Endothelial cell of umbilical vein (primary cell): Measurements from ENCODE around the gene TNRC6B. TPM values are rescaled to one million over a fixed set of nuclear protein-coding genes. Genes with fewer than 3 reads are reported as not detected.

ENCODE experiments used
- BruUV-seq: library from RNA; stranded (reverse); fragments of 400-500 nt; replicated peaks from 2 replicates; lab custom pipeline; 2021; lab: Mats Ljungman, UMichigan
- CTCF ChIA-PET: fragments of 300-600, 350-600 bp; sonication (Branson Sonifier 250); formaldehyde crosslinking; loops from one replicate; lab custom pipeline; 2021; ENCODE audit warnings: antibody characterized with exemption, inconsistent platforms; lab: Charles Lee
- POLR2A ChIA-PET: fragments of 300-600, 350-600 bp; sonication (Branson Sonifier 250); formaldehyde crosslinking; loops from one replicate; lab custom pipeline; 2021; ENCODE audit warnings: antibody characterized with exemption, inconsistent platforms; lab: Charles Lee
- DNase-seq: peaks from one replicate; pipeline ENCODE4 v3.0.0-alpha.2; 2011; ENCODE audit warnings: low read depth, low spot score
- FAIRE-seq: peaks from 2 replicates; lab custom pipeline; 2011; peaks lifted over from hg19 to GRCh38; lab: Jason Lieb, UNC
- H2AFZ ChIP-seq: 2 replicates; pipeline ENCODE4 v1.6.0; 2012; ENCODE audit warnings: low read depth, low read length, control low read depth, inconsistent platforms
- H3K27ac ChIP-seq: 2 replicates; pipeline ENCODE4 v1.5.1; 2011; ENCODE audit warnings: low read depth, mild to moderate bottlenecking, control low read depth, low read length, moderate library complexity; ENCODE audit not compliant: insufficient read depth
- H3K27me3 ChIP-seq, 2 experiments: 2 replicates each; pipeline versions ENCODE4 v1.6.0 to v1.6.1; 2011; ENCODE audit warnings: low read length in 2 of 2, mixed read lengths in 1 of 2; ENCODE audit not compliant: control insufficient read depth in 2 of 2, insufficient read depth in 2 of 2
- H3K36me3 ChIP-seq, 2 experiments: 2 replicates in 1 of 2; 3 replicates in 1 of 2; pipeline ENCODE4 v1.5.1; 2011; ENCODE audit warnings: low read length in 2 of 2, mild to moderate bottlenecking in 1 of 2, moderate library complexity in 1 of 2; ENCODE audit not compliant: control insufficient read depth in 2 of 2, insufficient read depth in 2 of 2; ENCODE audit errors: extremely low read depth in 1 of 2
- H3K4me1 ChIP-seq: 3 replicates; pipeline ENCODE4 v1.5.1; 2011; ENCODE audit warnings: mild to moderate bottlenecking, low read length; ENCODE audit not compliant: control insufficient read depth, insufficient read depth; ENCODE audit errors: extremely low read depth
- H3K4me2 ChIP-seq: 2 replicates; pipeline ENCODE4 v1.6.1; 2011; ENCODE audit warnings: low read length, control low read depth, mixed read lengths; ENCODE audit not compliant: insufficient read depth
- H3K4me3 ChIP-seq, 3 experiments: fragments of 200-600 bp in 1 of 3; sonication (generic), shearing (Covaris generic) in 1 of 3; replicated peaks in 1 of 3; 2 replicates each; pipeline ENCODE4 v1.5.1; 2011 to 2016; ENCODE audit warnings: control low read depth in 3 of 3, low read length in 3 of 3, mild to moderate bottlenecking in 2 of 3, inconsistent platforms in 1 of 3, low read depth in 1 of 3, moderate library complexity in 1 of 3; ENCODE audit not compliant: insufficient read depth in 1 of 3
- H3K79me2 ChIP-seq: 2 replicates; pipeline ENCODE4 v1.6.0; 2012; ENCODE audit warnings: low read length, inconsistent platforms; ENCODE audit not compliant: control insufficient read depth, insufficient read depth
- H3K9ac ChIP-seq: replicated peaks from 2 replicates; pipeline ENCODE3; 2011; ENCODE audit warnings: low read length, control low read depth; ENCODE audit not compliant: insufficient read depth; ENCODE audit errors: extremely low read depth
- H3K9me1 ChIP-seq: replicated peaks from 3 replicates; pipeline ENCODE4 v1.6.0; 2011; ENCODE audit warnings: mild to moderate bottlenecking, low read length; ENCODE audit not compliant: control insufficient read depth, insufficient read depth; ENCODE audit errors: extremely low read depth
- H3K9me3 ChIP-seq: replicated peaks from 2 replicates; pipeline ENCODE4 v1.5.1; 2012; ENCODE audit warnings: low read length, inconsistent platforms; ENCODE audit not compliant: control insufficient read depth, insufficient read depth
- H4K20me1 ChIP-seq: replicated peaks from 2 replicates; pipeline ENCODE3; 2011; ENCODE audit warnings: mild to moderate bottlenecking, low read length; ENCODE audit not compliant: control insufficient read depth, insufficient read depth; ENCODE audit errors: extremely low read depth
- CTCF ChIP-seq, 2 donors: IDR thresholded peaks; 1 replicate in 1 of 2; 2 replicates in 1 of 2; pipeline ENCODE4 v1.5.1; 2011; ENCODE audit warnings: low read length in 2 of 2, mild to moderate bottlenecking in 2 of 2, moderate library complexity in 2 of 2, control low read depth in 1 of 2, inconsistent platforms in 1 of 2, low read depth in 1 of 2; ENCODE audit not compliant: insufficient read depth in 1 of 2; ENCODE audit errors: extremely low read depth in 1 of 2
- EZH2 ChIP-seq: IDR thresholded peaks from 2 replicates; pipeline ENCODE4 v1.6.1; 2012; ENCODE audit warnings: borderline replicate concordance, low read depth, mild to moderate bottlenecking, moderate library complexity, low read length, inconsistent platforms; ENCODE audit not compliant: severe bottlenecking
- FOS ChIP-seq: IDR thresholded peaks from 2 replicates; pipeline ENCODE4 v1.6.1; 2011; ENCODE audit warnings: mild to moderate bottlenecking, low read length, moderate library complexity, borderline replicate concordance; ENCODE audit not compliant: insufficient read depth
- GATA2 ChIP-seq: IDR thresholded peaks from 2 replicates; pipeline ENCODE4 v1.7.0; 2011; ENCODE audit warnings: low read depth, mild to moderate bottlenecking, moderate library complexity, mixed read lengths, low read length; ENCODE audit not compliant: insufficient read length, insufficient read depth
- JUN ChIP-seq: IDR thresholded peaks from 2 replicates; pipeline ENCODE4 v1.6.1; 2011; ENCODE audit warnings: borderline replicate concordance, low read depth; ENCODE audit not compliant: insufficient read length, insufficient read depth
- MAX ChIP-seq: IDR thresholded peaks from 2 replicates; pipeline ENCODE4 v1.6.1; 2011; ENCODE audit not compliant: insufficient read depth, insufficient read length
- MYC ChIP-seq: IDR thresholded peaks from one replicate; pipeline ENCODE4 v1.6.1; 2011; ENCODE audit warnings: mild to moderate bottlenecking, low read depth, low read length
- POLR2A ChIP-seq: IDR thresholded peaks from 2 replicates; pipeline ENCODE4 v1.6.1; 2012; ENCODE audit warnings: low read depth, mild to moderate bottlenecking, control low read depth, low read length
- POLR2AphosphoS5 ChIP-seq: IDR thresholded peaks from 2 replicates; pipeline ENCODE4 v1.6.1; 2012; ENCODE audit warnings: low read depth, mild to moderate bottlenecking, control low read depth, low read length, moderate library complexity; ENCODE audit not compliant: insufficient read depth
- dilution Hi-C: fragments of 300-500 bp; cut with MboI; formaldehyde crosslinking; loops from one replicate; pipeline ENCODE4 v1.15.0; 2019; ENCODE audit warnings: low sequenced_read_pairs; ENCODE audit not compliant: extremely low pct_ligation_motif_present
- intact Hi-C: fragments of 100-400 bp; cut with micrococcal nuclease; formaldehyde crosslinking; loops from one replicate; pipeline ENCODE4 v1.10.0; 2022
- polyA plus RNA-seq, 4 experiments: library from polyadenylated mRNA; depleted of rRNA in 3 of 4; stranded (reverse) in 3 of 4; unstranded in 1 of 4; fragments of >200 nt; gene quantifications; 2 replicates each; pipeline versions ENCODE4 v1.2.1 to v1.2.3, GENCODE V29; 2011 to 2012; ENCODE audit warnings: missing spikeins in 1 of 4
- total RNA-seq: library from RNA; stranded (reverse); gene quantifications from 2 replicates; pipeline ENCODE4 v1.2.3, GENCODE V29; 2021

The TNRC6B gene
- total and polyA plus RNA-seq, 2 donors (not counting 3 experiments of a cell fraction or from before 2014, with no cell fraction given): 10.6 to 37.2 TPM

- H3K4me3 ChIP-seq: no peak overlapping the region
- H3K36me3 ChIP-seq: peaks cover 23 to 25% of the 10 kb centered on the region in 2 experiments
- no peaks in the 10 kb centered on the region for H3K4me1 ChIP-seq
- no peak for DNase-seq
- CTCF ChIA-PET: no interaction called here
- no peak for FAIRE-seq
- no peak overlapping the region for H3K9ac ChIP-seq
- H3K9me3 ChIP-seq: no peaks in the 10 kb centered on the region
- TF ChIP-seq FOS: no peak
- no peak for TF ChIP-seq POLR2AphosphoS5
- TF ChIP-seq POLR2A: no peak
- no peak for TF ChIP-seq JUN
- dilution Hi-C loops (no loop called here), intact Hi-C loops (no loop called here)
- H3K4me2 ChIP-seq: no peak overlapping the region
- no peaks in the 10 kb centered on the region for H3K9me1 ChIP-seq
- H3K27me3 ChIP-seq: no peaks in the 10 kb centered on the region
- H3K79me2 ChIP-seq: no peaks in the 10 kb centered on the region
- no peaks in the 10 kb centered on the region for H4K20me1 ChIP-seq
- BruUV-seq: no TSS peak
- POLR2A ChIA-PET: no interaction called here
- H2AFZ ChIP-seq: no peak overlapping the region
- no peak overlapping the region for H3K27ac ChIP-seq
These were observed 131.9 kb downstream of the TNRC6B start for GRCh38 chr22:40309631-40310030.

GRCh38 chr22:40310081-40310767 lies 132.5 kb downstream of the TNRC6B start:
- TF ChIP-seq MYC (no peak), POLR2AphosphoS5 (no peak), JUN (no peak), CTCF (IDR thresholded peaks at IDR 0.05; ENCODE audit: extremely low read depth in 1 of 2, insufficient read depth in 1 of 2, low read depth in 1 of 2, low read length in 2 of 2) (no peak), EZH2 (no peak), GATA2 (no peak), POLR2A (no peak), MAX (no peak), FOS (no peak)
- Histone ChIP-seq H3K9me1 (no peaks in the 10 kb centered on the region), H3K27ac (no peak overlapping the region), H2AFZ (no peak overlapping the region), H3K36me3 (peaks cover 23 to 25% of the 10 kb centered on the region in 2 experiments), H3K4me2 (no peak overlapping the region), H3K4me3 (no peak overlapping the region), H3K9me3 (no peaks in the 10 kb centered on the region), H3K27me3 (no peaks in the 10 kb centered on the region), H4K20me1 (no peaks in the 10 kb centered on the region), H3K79me2 (no peaks in the 10 kb centered on the region), H3K9ac (no peak overlapping the region), H3K4me1 (no peaks in the 10 kb centered on the region)
- DNase-seq: no peak
- no peak for FAIRE-seq
- ChIA-PET POLR2A (no interaction called here), CTCF (no interaction called here)
- dilution Hi-C loops: no loop called here
- intact Hi-C loops: no loop called here
- no TSS peak for BruUV-seq
